Transverse colon (tissue), 4 donors: Measurements from ENCODE around the gene ZNF189. TPM values are rescaled to one million over a fixed set of nuclear protein-coding genes. Genes with fewer than 3 reads are reported as not detected.

ENCODE experiments used
- DNase-seq: peaks from one replicate; pipeline ENCODE4 v3.0.0-alpha.2; 2019
- H3K27ac ChIP-seq, 4 donors: fragments of 200-600 bp; sonication (generic); 2 replicates each; pipeline ENCODE4 v1.5.1; 2016 to 2018; ENCODE audit warnings: inconsistent platforms in 4 of 4
- H3K27me3 ChIP-seq: fragments of 200-600 bp; sonication (generic); 2 replicates; pipeline ENCODE4 v1.5.1; 2017; ENCODE audit warnings: inconsistent platforms
- H3K36me3 ChIP-seq, 4 donors: fragments of 200-600 bp; sonication (generic); 2 replicates each; pipeline ENCODE4 v1.5.1; 2017 to 2019; ENCODE audit warnings: inconsistent platforms in 4 of 4
- H3K4me1 ChIP-seq, 4 donors: fragments of 200-600 bp; sonication (generic); 2 replicates each; pipeline ENCODE4 v1.5.1; 2017 to 2020; ENCODE audit warnings: inconsistent platforms in 4 of 4
- H3K4me3 ChIP-seq, 4 donors: fragments of 200-600 bp; sonication (generic); 1 replicate in 1 of 4; 2 replicates in 3 of 4; pipeline versions ENCODE4 v1.5.1 to v1.6.1; 2017 to 2019; ENCODE audit warnings: inconsistent platforms in 4 of 4
- H3K9me3 ChIP-seq, 2 donors: fragments of 200-600 bp; sonication (generic); 2 replicates each; pipeline ENCODE4 v1.5.1; 2017 to 2019; ENCODE audit warnings: inconsistent platforms in 2 of 2
- EP300 ChIP-seq: sonication (generic); formaldehyde crosslinking; IDR thresholded peaks from one replicate; pipeline ENCODE4 v1.6.1; 2017; ENCODE audit warnings: antibody characterized with exemption, low read depth
- POLR2A ChIP-seq: fragments of 450-650 bp; IDR thresholded peaks from one replicate; pipeline ENCODE4 v1.6.1; 2016; ENCODE audit warnings: antibody characterized with exemption, mild to moderate bottlenecking, moderate library complexity
- POLR2AphosphoS5 ChIP-seq, 3 donors: sonication (generic); formaldehyde crosslinking; IDR thresholded peaks; one replicate each; pipeline ENCODE4 v1.6.1; 2016; ENCODE audit warnings: antibody characterized with exemption in 3 of 3
- WGBS, 2 donors: methylation state at CpG; one replicate each; pipeline ENCODE4 v1.1.5; 2018; ENCODE audit warnings: low coverage in 1 of 2; 5-methylcytosine and 5-hydroxymethylcytosine counted together
- in situ Hi-C, 4 donors: fragments of 200-750 bp; cut with MboI; loops; one replicate each; pipeline versions ENCODE4 v1.15.0 to v1.15.1; 2017; ENCODE audit warnings: low sequenced_read_pairs in 3 of 4, low pct_ligation_motif_present in 1 of 4, low pct_unique_long_range_greater_than_20kb in 1 of 4
- intact Hi-C: fragments of 100-400 bp; cut with DNase I; formaldehyde crosslinking; loops from one replicate; pipeline ENCODE4 v1.15.1; 2023; ENCODE audit warnings: low total_unique reads
- total RNA-seq, 4 donors: library from RNA; depleted of rRNA; stranded (reverse); fragments of >200 nt; gene quantifications; one replicate each; pipeline ENCODE4 v1.1.0, GENCODE V29; 2016
- TF ChIP-seq, protein P1 (sequence below), 5 experiments: fragments of 200-600 bp in 3 of 5; fragments of 450-650 bp in 2 of 5; sonication (generic) in 3 of 5; IDR thresholded peaks; 1 replicate in 2 of 5; 2 replicates in 3 of 5; pipeline ENCODE4 v1.5.1; 2016 to 2017; ENCODE audit warnings: antibody characterized with exemption in 5 of 5, inconsistent platforms in 3 of 5, mild to moderate bottlenecking in 2 of 5, moderate library complexity in 1 of 5

ZNF189 gene
- total RNA-seq, 4 donors from 2014 or later: 5.6 to 21.3 (median 13.4) TPM

DNA sequence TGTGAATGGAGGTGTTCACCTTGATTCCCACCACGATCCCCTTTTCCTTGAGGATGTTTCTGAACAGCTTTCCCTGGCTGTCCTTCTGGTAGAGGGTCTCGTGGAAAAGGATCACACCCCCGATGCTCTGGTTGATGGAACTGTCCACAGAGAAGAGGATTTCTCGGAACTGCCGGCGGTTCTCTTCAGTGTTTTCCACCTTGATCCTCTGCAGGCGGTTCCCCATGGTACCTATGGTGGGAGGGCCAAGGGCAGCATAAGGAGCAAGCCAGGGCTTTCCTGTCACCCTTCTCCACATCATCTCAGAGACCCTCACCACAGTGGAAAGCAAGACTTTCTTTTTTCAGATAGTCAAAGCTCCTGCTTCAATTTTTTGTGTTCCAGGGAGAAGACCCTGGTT lies 31.1 kb downstream of the ZNF189 start:
- DNase-seq: no peak
- H3K36me3 ChIP-seq: no peaks in the 10 kb centered on the region

DNA sequence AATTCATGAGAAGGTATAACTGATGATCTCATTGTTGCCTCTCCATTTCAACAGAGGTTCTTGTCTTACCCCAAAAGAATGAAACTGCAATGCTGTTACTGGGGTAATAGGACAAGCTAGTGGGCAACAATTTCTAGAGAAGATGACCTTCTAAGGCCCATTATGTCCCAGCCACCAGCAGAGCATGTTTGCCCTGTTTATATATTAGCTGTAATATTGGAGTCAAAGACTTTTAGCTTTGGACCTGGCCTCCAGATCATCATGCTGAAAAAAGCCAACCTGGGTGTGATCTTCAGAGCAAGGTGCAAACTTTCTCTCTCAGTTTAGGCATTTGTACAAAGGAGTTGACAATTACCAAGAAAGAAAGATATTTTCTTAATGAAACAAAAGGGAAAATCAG lies 33.5 kb downstream of the ZNF189 start:
- no peak overlapping the region for H3K27ac ChIP-seq
- no peaks in the 10 kb centered on the region for H3K27me3 ChIP-seq
- no peak for DNase-seq
- H3K4me1 ChIP-seq: no peaks in the 10 kb centered on the region
- H3K9me3 ChIP-seq: no peaks in the 10 kb centered on the region
- H3K36me3 ChIP-seq: no peaks in the 10 kb centered on the region
- no peak overlapping the region for H3K4me3 ChIP-seq
- in situ Hi-C loops (no loop called here), intact Hi-C loops (no loop called here)
- TF ChIP-seq EP300 (no peak), POLR2A (no peak), POLR2AphosphoS5 (IDR thresholded peaks at IDR 0.05) (no peak)
- TF ChIP-seq, protein P1, sequence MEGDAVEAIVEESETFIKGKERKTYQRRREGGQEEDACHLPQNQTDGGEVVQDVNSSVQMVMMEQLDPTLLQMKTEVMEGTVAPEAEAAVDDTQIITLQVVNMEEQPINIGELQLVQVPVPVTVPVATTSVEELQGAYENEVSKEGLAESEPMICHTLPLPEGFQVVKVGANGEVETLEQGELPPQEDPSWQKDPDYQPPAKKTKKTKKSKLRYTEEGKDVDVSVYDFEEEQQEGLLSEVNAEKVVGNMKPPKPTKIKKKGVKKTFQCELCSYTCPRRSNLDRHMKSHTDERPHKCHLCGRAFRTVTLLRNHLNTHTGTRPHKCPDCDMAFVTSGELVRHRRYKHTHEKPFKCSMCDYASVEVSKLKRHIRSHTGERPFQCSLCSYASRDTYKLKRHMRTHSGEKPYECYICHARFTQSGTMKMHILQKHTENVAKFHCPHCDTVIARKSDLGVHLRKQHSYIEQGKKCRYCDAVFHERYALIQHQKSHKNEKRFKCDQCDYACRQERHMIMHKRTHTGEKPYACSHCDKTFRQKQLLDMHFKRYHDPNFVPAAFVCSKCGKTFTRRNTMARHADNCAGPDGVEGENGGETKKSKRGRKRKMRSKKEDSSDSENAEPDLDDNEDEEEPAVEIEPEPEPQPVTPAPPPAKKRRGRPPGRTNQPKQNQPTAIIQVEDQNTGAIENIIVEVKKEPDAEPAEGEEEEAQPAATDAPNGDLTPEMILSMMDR (IDR thresholded peaks at IDR 0.05): no peak

More for the DNA sequence above, 31.1 kb downstream of the ZNF189 start:
- H3K27ac ChIP-seq: no peak overlapping the region
- H3K4me1 ChIP-seq: no peaks in the 10 kb centered on the region
- no peaks in the 10 kb centered on the region for H3K9me3 ChIP-seq
- no peak overlapping the region for H3K4me3 ChIP-seq
- 89 to 100% methylated on average over 2 to 7 of the region's 7 CpGs for WGBS, 2 donors
- in situ Hi-C loops: no loop called here
- intact Hi-C loops: no loop called here
- no peak for TF ChIP-seq EP300
- TF ChIP-seq POLR2AphosphoS5 (IDR thresholded peaks at IDR 0.05): no peak
- TF ChIP-seq POLR2A: no peak
- TF ChIP-seq, protein P1 (IDR thresholded peaks at IDR 0.05): no peak
- no peaks in the 10 kb centered on the region for H3K27me3 ChIP-seq

DNA sequence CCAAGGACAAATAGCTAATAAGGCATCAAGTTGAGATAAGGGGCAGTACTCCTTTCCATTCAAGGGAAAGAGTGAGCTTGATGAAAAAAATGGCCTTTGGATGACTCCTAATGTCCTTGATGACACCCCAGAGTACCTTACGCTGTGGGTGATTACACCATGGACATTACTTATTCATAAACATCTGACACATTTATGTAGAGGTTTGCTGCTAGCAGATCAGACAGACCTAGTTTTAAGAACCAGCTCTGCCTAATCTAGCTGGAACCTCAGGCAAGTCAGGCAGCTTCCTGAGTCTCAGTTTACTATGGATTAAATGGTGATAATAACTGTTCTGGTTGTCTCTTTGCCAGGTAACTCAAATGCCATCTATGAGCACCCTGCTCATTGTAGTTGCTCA lies 34.1 kb downstream of the ZNF189 start:
- H3K27ac ChIP-seq: no peak overlapping the region
- H3K36me3 ChIP-seq: no peaks in the 10 kb centered on the region
- no peak for DNase-seq
- no peaks in the 10 kb centered on the region for H3K9me3 ChIP-seq
- H3K27me3 ChIP-seq: no peaks in the 10 kb centered on the region
- WGBS, 2 donors: 79% methylated on average over 1 of the region's 1 CpG; no CpG with 5 or more reads in 1 of the 2 donors
- intact Hi-C loops (loop anchor here (1.0 kb wide), 1 partner anchor 28 kb away; no protein-coding TSS in a partner anchor), in situ Hi-C loops (no loop called here)
- H3K4me3 ChIP-seq: no peak overlapping the region
- TF ChIP-seq POLR2AphosphoS5 (IDR thresholded peaks at IDR 0.05) (no peak), EP300 (no peak), POLR2A (no peak)
- TF ChIP-seq, protein P1 (IDR thresholded peaks at IDR 0.05): no peak
- H3K4me1 ChIP-seq: no peaks in the 10 kb centered on the region

DNA sequence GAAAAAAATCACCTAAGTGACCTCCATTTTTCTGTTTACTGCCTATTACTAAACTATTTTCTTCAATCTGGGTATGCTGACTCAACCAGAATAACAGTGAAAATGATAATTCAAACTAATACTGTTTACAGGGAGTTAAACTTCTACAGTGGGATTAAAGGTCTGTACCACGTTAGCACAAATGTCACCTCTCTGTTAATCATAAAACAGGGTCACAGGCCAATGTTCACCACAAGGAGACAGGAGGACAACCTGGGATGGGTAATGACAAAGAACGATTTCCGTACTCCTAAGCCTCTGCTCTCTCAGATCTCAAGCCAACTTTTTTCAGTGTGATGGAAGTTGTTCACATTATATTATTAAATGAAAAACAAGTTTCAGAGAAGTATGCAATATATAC lies 34.6 kb downstream of the ZNF189 start:
- in situ Hi-C loops: no loop called here
- Histone ChIP-seq H3K36me3 (no peaks in the 10 kb centered on the region), H3K27me3 (no peaks in the 10 kb centered on the region), H3K4me1 (no peaks in the 10 kb centered on the region), H3K27ac (no peak overlapping the region), H3K9me3 (no peaks in the 10 kb centered on the region), H3K4me3 (no peak overlapping the region)
- 71 to 74% methylated on average over 3 of the region's 3 CpGs for WGBS, 2 donors
- no peak for TF ChIP-seq EP300
- TF ChIP-seq, protein P1 (IDR thresholded peaks at IDR 0.05): no peak
- TF ChIP-seq POLR2A: no peak
- no peak for TF ChIP-seq POLR2AphosphoS5 (IDR thresholded peaks at IDR 0.05)
- DNase-seq: no peak
- intact Hi-C loops: loop anchor here (1.0 kb wide), 1 partner anchor 29 kb away; no protein-coding TSS in a partner anchor
